Stimulated activated CD8-positive, alpha-beta memory T cell treated with anti-CD3 and anti-CD28 coated beads, Interleukin-4, amount 100 ng/mL, for 24 hours (primary cell): ENCODE measurements around the gene EXD3.
"Not testable (repeated sequence)": the region's sequence is repeated elsewhere in the genome, so short reads cannot be mapped to it uniquely, and the experiment has no call there.

Experiments used
- DNase-seq: peaks from one replicate; pipeline ENCODE4 v3.0.0-alpha.2; 2020; ENCODE audit warnings: low read depth

Gene EXD3

GRCh38 chr9:137339908-137340462 lies 83.0 kb downstream of the EXD3 start:
- not testable (repeated sequence) for DNase-seq

DNA sequence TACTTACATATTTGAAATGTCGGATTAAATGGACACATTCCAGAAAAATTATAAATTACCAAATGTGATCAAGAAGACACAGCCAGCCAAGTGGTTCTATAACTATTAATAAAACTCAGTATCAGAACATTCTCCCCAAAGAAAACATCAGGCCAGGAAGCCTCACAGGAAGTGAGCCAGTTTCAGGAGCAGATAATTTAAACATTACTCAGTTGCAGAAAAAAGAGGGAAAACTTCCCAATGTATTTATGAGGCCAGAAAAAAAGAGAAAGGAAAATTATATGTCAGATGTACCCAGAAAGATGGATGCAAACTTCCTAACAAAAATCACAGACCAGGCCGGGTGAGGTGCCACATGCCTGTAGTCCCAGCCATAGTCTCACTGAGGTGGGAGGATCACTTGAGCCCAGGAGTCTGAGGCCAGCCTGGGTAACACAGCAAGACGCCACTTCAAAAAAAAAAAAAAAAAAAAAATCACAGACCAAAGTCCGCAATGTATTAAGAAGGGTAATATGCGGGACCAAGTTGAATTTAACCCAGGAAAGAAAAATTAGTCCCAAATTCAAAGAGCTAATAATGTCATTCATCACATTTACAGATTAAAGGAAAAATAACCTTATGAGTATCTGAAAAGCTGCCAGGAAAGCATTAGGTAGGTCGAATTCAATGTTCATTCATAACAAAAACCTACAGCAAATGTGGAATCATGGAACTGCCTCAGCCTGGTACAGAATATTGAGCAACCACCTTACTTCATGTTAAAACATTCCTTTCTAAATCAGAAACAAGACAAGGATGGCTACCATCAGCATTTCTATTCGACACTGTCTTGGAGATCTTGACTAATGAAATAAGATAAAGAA lies 83.7 kb downstream of the EXD3 start:
- DNase-seq, result no peak

GRCh38 chr9:137336735-137337134 lies 86.2 kb downstream of the EXD3 start:
- no peak for DNase-seq

- DNase-seq, result no peak
These were observed 89.8 kb downstream of the EXD3 start for GRCh38 chr9:137333016-137333671.

DNA sequence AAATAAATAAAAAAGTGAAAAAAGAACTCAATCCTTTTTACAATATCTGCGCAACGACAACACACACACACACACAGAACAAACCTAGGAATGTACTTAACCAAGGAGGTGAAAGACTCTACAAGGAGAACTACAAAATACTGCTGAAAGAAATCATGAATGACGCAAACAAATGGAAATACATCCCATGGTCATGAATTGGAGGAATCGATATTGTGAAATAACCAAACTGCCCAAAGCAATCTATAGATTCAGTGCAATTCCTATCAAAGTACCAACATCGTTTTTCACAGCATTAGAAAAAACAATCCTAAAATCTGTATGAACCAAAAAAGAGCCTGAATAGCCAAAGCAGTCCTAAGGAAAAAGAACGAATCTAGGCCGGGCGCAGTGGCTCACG lies 91.0 kb downstream of the EXD3 start:
- no peak for DNase-seq

- DNase-seq, result no peak
These were observed 92.3 kb downstream of the EXD3 start for GRCh38 chr9:137330689-137331088.

DNA sequence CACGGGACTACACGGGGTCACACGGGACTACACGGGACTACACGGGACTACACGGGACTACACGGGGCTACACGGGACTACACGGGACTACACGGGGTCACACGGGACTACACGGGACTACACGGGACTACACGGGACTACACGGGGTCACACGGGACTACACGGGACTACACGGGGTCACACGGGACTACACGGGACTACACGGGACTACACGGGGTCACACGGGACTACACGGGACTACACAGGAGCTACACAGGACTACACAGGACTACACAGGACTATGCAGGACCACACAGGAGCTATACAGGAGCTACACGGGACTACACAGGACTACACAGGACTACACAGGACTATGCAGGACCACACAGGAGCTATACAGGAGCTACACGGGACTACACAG lies 93.4 kb downstream of the EXD3 start:
- DNase-seq, result not testable (repeated sequence)

GRCh38 chr9:137327641-137328550 lies 95.1 kb downstream of the EXD3 start:
- not testable (repeated sequence) for DNase-seq

GRCh38 chr9:137326445-137327065 lies 96.4 kb downstream of the EXD3 start:
- no peak for DNase-seq

- DNase-seq, result no peak
These were observed 97.2 kb downstream of the EXD3 start for GRCh38 chr9:137325799-137326198.

DNA sequence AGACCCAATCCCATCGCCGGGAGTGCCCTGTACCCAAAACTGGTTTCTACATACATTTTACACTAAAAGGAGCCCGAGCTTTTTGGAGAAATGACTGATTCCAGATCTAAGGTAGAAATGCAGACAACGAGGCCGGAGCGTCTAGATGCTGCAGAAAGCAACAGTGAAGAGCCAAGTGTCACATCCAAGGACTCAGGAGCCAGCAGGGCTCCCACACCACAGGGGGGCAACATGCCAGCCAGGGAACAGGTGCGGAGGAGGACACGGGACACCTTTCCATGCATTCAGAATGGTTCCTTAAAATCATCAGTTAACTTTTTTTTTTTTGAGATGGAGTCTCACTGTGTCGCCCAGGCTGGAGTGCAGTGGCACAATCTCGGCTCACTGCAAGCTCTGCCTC lies 97.8 kb downstream of the EXD3 start:
- DNase-seq, result no peak

- DNase-seq, result no peak
These were observed 99.2 kb downstream of the EXD3 start for GRCh38 chr9:137323531-137324331.

DNA sequence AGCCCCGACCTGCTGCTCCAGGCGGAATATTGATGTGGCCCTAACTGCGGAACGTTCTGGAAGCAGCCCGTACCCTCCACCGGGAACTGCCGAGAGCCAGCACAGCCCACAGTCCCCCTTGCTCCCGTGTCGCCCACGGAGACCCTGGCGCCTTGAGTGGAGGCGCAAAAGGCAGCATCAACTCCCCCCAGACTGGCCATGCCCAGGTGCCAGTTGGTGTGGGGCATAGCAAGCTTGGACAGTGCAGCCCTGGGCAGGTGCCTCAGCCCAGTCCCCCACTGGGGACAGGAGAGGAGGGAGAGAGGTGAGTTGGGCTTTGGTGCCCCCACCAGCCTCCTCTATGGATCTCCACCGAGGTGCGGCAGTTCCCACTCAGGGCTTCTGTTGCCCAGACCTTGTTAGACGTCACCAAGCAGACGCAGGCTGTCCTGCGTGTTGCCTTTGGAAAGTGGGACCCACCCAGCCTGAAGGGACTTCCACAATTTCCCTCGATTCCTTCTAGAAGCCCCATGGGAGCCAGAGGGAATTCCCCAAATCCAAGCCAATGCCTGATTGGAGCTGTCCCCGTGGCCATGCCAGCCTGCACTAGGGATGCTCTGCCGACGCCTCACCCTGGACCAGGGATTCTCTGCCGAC lies 101.1 kb downstream of the EXD3 start:
- no peak for DNase-seq

GRCh38 chr9:137320555-137321384 lies 102.2 kb downstream of the EXD3 start:
- no peak for DNase-seq

- no peak for DNase-seq
These were observed 103.0 kb downstream of the EXD3 start for GRCh38 chr9:137319739-137320551.

DNA sequence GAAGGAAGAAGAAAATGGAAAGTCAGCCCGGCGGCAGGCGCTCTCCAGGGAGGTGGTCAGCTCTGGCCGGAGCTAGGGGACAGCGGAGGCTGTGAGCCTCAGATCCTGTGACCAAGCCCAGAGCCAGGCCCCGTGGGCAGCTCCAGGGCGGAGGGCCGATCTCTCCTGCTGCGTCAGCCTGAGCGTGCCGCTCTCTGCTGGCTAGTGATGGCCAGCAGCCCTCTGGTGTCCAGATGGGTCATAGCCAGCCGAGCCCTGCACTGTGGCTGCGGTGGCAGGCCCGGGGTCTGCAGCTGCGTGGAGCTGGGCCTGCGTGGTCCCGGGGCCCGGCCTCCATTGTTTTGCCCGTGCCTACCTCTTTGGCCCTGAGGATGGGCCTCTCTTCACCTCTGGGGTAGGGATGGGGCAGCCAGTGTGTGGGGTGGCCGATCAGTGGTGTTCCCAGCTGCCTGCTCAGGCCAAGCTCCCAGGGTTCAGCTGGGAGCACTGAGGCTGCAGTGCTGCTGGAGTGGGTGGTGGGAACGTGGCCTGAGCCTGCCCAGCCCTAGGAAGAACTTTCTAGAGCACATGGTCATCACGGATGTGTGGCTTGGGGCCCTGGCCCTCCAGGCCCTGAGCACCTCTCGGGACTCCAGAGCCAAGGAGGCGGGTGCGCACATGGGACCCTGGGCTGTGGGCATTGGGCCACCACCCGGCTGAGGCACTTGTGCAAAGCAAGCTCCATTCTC lies 103.8 kb downstream of the EXD3 start:
- no peak for DNase-seq

DNA sequence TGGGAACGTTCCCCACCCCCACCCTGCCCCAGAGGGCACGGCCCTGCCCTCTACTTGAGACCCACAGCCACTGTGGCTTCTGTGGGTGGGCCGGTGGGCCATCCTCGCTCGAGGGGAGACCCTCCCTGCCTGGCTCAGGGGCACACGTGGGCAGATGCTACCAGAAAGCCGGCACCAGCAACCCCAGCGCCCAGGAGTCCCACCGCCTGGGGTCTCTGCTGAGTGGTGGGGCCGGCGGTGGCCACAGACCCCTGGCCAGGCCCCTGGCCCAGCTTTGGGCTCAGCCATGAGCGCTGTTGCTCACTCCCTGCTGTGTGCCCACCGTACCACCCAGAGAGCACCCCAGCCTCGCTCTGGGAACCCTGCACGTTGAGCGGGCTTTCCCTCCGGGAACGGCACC lies 104.4 kb downstream of the EXD3 start:
- DNase-seq, result no peak
